ENCODE measurements around the gene ARMC7. TPM values are rescaled to one million over a fixed set of nuclear protein-coding genes. Genes with fewer than 3 reads are reported as not detected.
A peak's percentile ranks its signal among the peaks of the same experiment; 100 is the strongest.

Gene ARMC7
- total and polyA plus RNA-seq, 10 of the 15 experiments (the other 5 are each of a cell fraction or from before 2014, with no cell fraction given) = 1.5 to 19.8 (median 6.3) TPM

DNA sequence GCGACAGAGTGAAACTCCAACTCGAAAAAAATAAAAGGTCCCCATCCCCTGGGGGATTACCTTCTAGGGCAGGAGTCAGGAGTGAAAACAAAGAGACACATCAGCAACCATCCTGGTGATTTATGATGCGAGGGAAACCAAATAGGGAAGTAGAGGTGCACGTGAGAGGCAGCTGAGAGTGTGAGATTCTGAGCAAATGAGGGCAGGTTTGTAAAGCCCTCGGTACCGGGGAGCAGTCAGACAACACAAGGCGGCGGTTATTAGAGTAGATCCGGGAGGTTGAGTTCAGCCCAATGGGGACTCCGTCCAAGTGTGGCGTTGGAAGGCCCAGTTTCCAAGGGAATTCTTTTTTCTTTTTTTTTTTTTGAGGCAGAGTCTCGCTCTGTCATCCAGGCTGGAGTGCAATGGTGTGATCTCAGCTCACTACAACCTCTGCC, 7.4 kb upstream of the ARMC7 start (continued):
- TF ChIP-seq ZBTB40 (IDR thresholded peaks at IDR 0.05; ENCODE audit: borderline replicate concordance) (no peak), NFYB (IDR thresholded peaks at IDR 0.05; ENCODE audit: insufficient read depth, low read depth, low read length) (no peak), TCF12 (IDR thresholded peaks at IDR 0.05; ENCODE audit: low read depth, low read length) (no peak), E2F8 (IDR thresholded peaks at IDR 0.05; ENCODE audit: low read depth, partially characterized antibody) (no peak), CBFB (IDR thresholded peaks at IDR 0.05; ENCODE audit: low read depth) (no peak), ZBTB4 (CRISPR knock-in tag; IDR thresholded peaks at IDR 0.05) (no peak), CEBPB (IDR thresholded peaks at IDR 0.05; ENCODE audit: borderline replicate concordance in 1 of 2, low read depth in 2 of 2, low read length in 2 of 2) (no peak), MYB (IDR thresholded peaks at IDR 0.05; ENCODE audit: borderline replicate concordance, low read depth, low read length) (no peak), FOS (IDR thresholded peaks at IDR 0.05; ENCODE audit: borderline replicate concordance, extremely low read depth, insufficient read length) (no peak), ZNF217 (IDR thresholded peaks at IDR 0.05) (no peak), FOXM1 (IDR thresholded peaks at IDR 0.05; ENCODE audit: low read depth, low read length) (no peak), RFX5 (IDR thresholded peaks at IDR 0.05; ENCODE audit: low read depth, low read length) (0 out of 2 replicates have a peak, but pooled peaks have one; percentile 45), PAX5 (IDR thresholded peaks at IDR 0.05; ENCODE audit: borderline replicate concordance, low read depth, low read length) (0 out of 2 replicates have a peak, but pooled peaks have one; percentile 6), ZNF622 (IDR thresholded peaks at IDR 0.05) (no peak), POLR2A (IDR thresholded peaks at IDR 0.05; ENCODE audit: low read depth, low read length) (no peak), YY1 (IDR thresholded peaks at IDR 0.05; ENCODE audit: low read depth, low read length) (no peak), SPI1 (IDR thresholded peaks at IDR 0.05; ENCODE audit: borderline replicate concordance, insufficient read depth, low read depth, low read length) (peak; percentile 41; the same call in 1 of the 2 replicates), RAD21 (IDR thresholded peaks at IDR 0.05; ENCODE audit: insufficient read depth, low read depth, low read length) (no peak), MTA2 (IDR thresholded peaks at IDR 0.05; ENCODE audit: low read depth) (peak; percentile 58; the same call in 1 of the 2 replicates)
- TF ChIP-seq, protein P1, sequence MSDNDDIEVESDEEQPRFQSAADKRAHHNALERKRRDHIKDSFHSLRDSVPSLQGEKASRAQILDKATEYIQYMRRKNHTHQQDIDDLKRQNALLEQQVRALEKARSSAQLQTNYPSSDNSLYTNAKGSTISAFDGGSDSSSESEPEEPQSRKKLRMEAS (IDR thresholded peaks at IDR 0.05; ENCODE audit: low read depth, low read length) = no peak

Data from GM12878 (cell line).